Measurements from ENCODE around the gene SEPTIN2. TPM values are rescaled to one million over a fixed set of nuclear protein-coding genes. Genes with fewer than 3 reads are reported as not detected.
"Not testable (repeated sequence)": the region's sequence is repeated elsewhere in the genome, so short reads cannot be mapped to it uniquely, and the experiment has no call there.

SEPTIN2 gene
- total RNA-seq, 1 donor = 218 TPM

DNA sequence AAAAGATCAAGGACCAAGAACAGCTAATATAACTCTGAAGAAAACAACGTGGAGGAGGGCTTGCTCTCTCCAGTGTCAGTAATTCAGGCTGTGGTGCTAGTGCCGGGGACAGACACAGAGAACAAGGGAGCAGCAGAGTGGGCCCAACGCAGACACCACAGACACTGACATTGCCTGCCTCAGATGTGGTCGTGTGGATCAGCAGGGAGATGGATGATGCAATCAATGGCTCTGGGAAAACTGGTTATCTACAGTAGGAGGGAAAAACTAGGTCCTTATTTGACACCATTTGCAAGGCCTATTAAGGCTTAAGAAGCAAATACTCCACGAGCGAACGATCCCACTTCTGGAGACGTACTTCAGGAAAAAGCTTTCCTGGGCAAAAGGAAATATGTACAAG lies 36.3 kb upstream of the SEPTIN2 start:
- Histone ChIP-seq H3K4me3 (ENCODE audit: low read length) (no peak overlapping the region), H3K9me3 (ENCODE audit: low read depth, low read length) (no peaks in the 10 kb centered on the region), H3K27me3 (ENCODE audit: insufficient read depth, low read length) (no peaks in the 10 kb centered on the region), H3K4me1 (ENCODE audit: insufficient read depth, low read length) (peaks cover 8% of the 10 kb centered on the region)

DNA sequence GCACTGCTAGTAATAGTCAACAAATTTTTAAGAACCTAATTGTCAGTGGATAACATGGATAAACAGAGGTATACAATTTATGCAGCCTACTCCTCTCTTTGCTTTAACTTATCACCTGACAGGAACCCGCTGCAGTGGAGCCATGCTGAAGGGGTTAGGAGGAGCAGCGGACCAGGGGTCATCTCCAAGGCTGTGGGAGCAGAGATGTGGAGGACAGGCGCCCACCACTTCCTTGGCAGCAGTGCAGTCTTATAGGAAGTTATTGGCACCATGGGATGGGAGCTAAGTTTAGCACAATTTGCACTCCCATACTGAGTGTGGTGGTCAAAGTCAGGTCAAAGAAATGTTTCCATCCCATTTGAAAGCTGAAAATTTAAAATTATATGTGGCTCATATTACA lies 35.9 kb upstream of the SEPTIN2 start:
- no peak overlapping the region for H3K4me3 ChIP-seq (ENCODE audit: low read length)
- no peaks in the 10 kb centered on the region for H3K27me3 ChIP-seq (ENCODE audit: insufficient read depth, low read length)
- H3K9me3 ChIP-seq (ENCODE audit: low read depth, low read length) = no peaks in the 10 kb centered on the region
- H3K4me1 ChIP-seq (ENCODE audit: insufficient read depth, low read length) = peaks cover 7% of the 10 kb centered on the region

DNA sequence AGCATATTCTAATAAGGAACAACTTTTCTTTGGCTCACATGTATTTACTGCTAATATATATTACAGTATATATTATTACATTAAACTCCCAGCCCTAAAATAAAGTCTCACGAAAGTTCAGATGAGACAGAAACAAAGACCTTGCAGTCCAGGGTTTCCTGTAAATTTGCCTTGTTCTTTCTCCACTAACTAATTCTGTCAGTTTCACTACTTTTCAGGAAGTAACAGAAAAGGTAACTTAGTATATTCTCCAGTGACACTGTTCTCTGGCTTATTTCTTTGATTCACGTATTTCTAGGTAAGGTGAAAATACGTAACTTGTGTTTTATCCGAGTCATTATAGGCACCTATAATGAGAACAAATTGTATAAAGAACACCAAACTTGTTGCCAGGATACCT lies 35.4 kb upstream of the SEPTIN2 start:
- Histone ChIP-seq H3K4me1 (ENCODE audit: insufficient read depth, low read length) (peaks cover 4% of the 10 kb centered on the region), H3K9me3 (ENCODE audit: low read depth, low read length) (no peaks in the 10 kb centered on the region), H3K4me3 (ENCODE audit: low read length) (no peak overlapping the region), H3K27me3 (ENCODE audit: insufficient read depth, low read length) (no peaks in the 10 kb centered on the region)

DNA sequence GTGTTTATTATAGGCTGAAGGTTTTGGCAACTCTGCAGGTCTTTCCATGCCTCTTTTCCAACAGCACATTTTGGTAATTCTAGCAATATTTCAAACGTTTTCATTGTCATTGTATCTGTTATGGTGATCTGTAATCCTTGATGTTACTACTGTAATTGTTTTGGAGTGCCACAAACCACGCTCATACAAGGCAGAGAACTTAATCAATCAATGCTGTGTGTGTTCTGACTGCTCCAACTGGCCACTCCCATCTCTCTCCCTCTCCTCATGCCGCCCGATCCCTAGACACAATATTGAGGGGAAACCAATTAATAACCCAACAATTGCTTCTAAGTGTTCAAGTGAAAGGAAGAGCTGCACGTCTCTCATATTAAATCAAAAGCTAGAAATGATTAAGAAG lies 33.2 kb upstream of the SEPTIN2 start:
- no peaks in the 10 kb centered on the region for H3K27me3 ChIP-seq (ENCODE audit: insufficient read depth, low read length)
- no peaks in the 10 kb centered on the region for H3K9me3 ChIP-seq (ENCODE audit: low read depth, low read length)
- H3K4me1 ChIP-seq (ENCODE audit: insufficient read depth, low read length) = peaks cover 4% of the 10 kb centered on the region
- H3K4me3 ChIP-seq (ENCODE audit: low read length) = no peak overlapping the region

DNA sequence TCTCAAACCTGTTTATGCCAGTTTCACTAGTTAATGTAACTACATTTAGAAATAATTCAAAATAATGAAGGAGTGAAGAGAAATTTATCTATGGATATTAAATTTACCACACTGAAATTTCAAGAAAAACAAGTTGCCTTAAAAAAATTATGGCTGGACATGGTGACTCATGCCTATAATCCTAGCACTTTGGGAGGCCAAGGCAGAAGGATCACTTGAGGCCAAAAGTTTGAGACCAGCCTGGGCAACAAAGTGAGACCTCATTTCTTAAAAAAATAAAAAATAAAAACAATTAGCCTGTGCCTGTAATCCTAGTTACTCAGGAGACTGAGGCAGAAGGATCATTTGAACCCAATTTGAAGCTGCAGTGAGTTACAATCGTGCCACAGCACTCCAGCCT lies 30.1 kb upstream of the SEPTIN2 start:
- no peaks in the 10 kb centered on the region for H3K27me3 ChIP-seq (ENCODE audit: insufficient read depth, low read length)
- H3K4me3 ChIP-seq (ENCODE audit: low read length) = no peak overlapping the region
- H3K4me1 ChIP-seq (ENCODE audit: insufficient read depth, low read length) = peaks cover 9% of the 10 kb centered on the region
- no peaks in the 10 kb centered on the region for H3K9me3 ChIP-seq (ENCODE audit: low read depth, low read length)

DNA sequence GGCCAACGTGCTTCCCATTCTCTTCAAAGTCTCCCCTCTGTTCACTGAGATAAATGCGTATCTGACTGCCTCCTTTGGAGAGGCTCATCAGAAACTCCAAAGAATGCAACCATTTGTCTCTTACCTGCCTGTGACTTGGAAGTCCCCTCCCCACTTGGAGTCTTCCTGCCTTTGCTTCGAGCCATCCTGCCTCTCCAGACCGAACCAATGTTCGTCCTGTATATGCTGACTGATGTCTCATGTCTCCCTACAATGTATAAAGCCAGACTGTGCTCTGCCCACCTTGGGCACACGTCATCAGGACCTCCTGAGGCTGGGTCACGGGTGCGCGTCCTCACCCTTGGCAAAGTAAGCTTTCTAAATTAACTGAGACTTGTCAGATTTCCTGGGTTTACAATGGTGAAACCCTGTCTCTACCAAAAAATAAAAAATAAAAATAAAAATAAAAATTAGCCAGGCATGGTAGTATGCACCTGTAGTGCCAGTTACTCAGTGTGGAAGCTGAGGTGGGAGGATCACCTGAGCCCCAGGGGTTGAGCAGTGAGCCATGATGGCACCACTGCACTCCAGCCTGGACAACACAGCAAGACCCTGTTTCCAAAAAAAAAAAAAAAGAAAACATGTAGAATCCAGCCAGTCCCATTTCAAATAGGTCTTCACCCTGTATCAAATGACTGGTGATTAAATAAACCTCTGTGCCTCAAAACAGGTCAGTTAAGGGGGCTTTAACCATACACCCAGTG lies 29.2 kb upstream of the SEPTIN2 start:
- Histone ChIP-seq H3K4me1 (ENCODE audit: insufficient read depth, low read length) (peaks cover 9% of the 10 kb centered on the region), H3K9me3 (ENCODE audit: low read depth, low read length) (no peaks in the 10 kb centered on the region), H3K4me3 (ENCODE audit: low read length) (no peak overlapping the region), H3K27me3 (ENCODE audit: insufficient read depth, low read length) (no peaks in the 10 kb centered on the region)

DNA sequence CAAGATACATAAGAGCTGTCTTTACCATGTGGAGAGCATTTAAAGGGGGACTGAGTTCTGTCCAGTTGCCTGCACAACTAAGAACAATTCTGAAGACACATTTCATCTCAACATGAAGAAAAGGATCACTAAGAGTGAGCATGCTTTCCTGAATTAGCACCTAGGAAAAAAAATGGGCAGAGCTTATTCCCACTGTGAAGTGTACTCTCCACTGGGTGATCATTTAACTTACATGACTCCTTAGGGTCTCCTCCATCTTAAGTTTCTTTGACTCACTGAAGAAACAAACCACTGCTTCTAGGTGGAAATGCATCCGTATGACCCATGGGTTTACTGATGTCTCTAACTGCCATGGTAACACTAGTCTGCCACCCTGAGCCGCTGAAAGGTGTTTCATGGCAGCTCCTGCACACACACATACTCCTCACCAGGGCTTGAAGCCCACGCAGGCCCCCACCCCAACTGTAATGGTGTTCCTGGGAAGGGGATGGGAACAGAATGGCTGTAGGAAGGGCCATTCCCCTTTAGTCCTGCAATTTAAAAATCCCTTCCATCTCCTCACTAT lies 27.3 kb upstream of the SEPTIN2 start:
- no peaks in the 10 kb centered on the region for H3K27me3 ChIP-seq (ENCODE audit: insufficient read depth, low read length)
- H3K9me3 ChIP-seq (ENCODE audit: low read depth, low read length) = no peaks in the 10 kb centered on the region
- peaks cover 14% of the 10 kb centered on the region for H3K4me1 ChIP-seq (ENCODE audit: insufficient read depth, low read length)
- no peak overlapping the region for H3K4me3 ChIP-seq (ENCODE audit: low read length)

DNA sequence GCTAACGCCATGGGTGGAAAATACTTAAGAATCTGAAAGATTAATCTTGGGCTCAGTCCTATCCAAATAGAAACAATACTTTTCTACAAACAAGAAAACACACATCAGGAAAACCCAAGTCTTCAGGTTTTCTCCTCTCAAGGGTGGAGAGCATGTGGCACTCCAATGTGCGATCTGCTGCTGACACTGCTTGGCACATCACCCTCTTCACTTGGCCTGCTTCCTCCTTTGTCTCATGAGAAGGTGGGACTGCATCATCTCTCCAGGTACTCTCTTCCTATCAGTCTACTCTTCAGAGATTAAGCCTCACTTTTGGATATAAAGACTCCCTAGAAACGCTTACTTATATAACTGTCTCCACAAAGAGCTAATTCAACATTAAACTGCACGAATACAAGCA lies 26.7 kb upstream of the SEPTIN2 start:
- Histone ChIP-seq H3K4me1 (ENCODE audit: insufficient read depth, low read length) (peaks cover 14% of the 10 kb centered on the region), H3K27me3 (ENCODE audit: insufficient read depth, low read length) (no peaks in the 10 kb centered on the region), H3K4me3 (ENCODE audit: low read length) (no peak overlapping the region), H3K9me3 (ENCODE audit: low read depth, low read length) (no peaks in the 10 kb centered on the region)

DNA sequence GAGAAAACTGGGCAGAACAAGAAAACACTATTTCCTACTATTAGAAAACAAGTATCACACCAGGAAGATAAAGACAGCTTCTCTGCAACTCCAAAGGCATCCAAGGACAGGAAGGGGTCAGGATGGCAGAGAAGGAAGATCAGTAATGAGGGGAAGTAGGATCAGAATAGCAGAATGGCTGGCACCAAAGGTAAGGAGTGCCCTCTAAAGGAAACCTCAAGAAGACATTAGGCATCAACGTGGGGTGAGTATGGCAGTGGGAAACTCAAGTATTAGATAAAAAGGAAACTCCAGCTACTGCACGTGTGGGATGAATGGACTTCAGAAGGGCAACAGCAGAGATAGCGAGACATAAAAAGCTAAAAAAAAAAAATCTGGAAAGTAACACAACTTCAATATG lies 26.1 kb upstream of the SEPTIN2 start:
- Histone ChIP-seq H3K4me3 (ENCODE audit: low read length) (no peak overlapping the region), H3K27me3 (ENCODE audit: insufficient read depth, low read length) (no peaks in the 10 kb centered on the region), H3K9me3 (ENCODE audit: low read depth, low read length) (no peaks in the 10 kb centered on the region), H3K4me1 (ENCODE audit: insufficient read depth, low read length) (peaks cover 11% of the 10 kb centered on the region)

DNA sequence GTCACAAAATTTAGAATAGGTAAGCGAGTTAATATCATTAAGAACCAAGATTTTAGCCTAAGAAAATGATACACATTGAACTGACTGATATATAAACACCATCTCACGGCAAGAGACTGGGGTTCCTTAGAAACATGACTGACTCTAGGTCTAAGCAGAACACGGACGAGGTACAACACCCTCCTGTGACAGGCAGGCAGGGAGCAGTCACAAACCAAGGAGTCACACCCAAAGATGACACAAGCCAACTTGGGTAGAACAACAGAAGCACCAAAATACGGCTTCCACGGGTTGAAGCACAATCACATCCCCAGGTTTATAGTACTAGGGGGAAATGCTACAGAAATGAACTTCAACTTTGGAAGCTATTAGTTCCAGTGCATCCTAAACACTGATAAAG lies 24.6 kb upstream of the SEPTIN2 start:
- Histone ChIP-seq H3K4me3 (ENCODE audit: low read length) (no peak overlapping the region), H3K4me1 (ENCODE audit: insufficient read depth, low read length) (peaks cover 10% of the 10 kb centered on the region), H3K9me3 (ENCODE audit: low read depth, low read length) (no peaks in the 10 kb centered on the region), H3K27me3 (ENCODE audit: insufficient read depth, low read length) (no peaks in the 10 kb centered on the region)

DNA sequence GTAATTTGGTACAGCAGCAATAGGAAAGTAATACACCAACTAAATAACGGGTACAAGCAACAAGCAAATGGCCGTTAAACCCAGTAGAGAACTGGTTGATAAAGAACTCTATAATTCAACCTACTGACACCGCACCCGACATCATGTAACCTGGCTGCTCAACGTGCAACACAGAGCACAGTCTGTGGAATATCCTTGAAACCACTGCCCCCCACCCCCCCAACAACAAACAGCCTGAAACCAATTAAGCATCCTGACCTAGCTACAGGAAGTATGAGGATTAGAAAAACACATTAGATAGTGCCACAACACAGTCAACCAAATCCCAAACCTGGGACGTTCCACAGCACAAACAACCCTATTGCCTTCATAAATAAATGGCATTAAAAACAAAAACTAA lies 23.7 kb upstream of the SEPTIN2 start:
- Histone ChIP-seq H3K27me3 (ENCODE audit: insufficient read depth, low read length) (no peaks in the 10 kb centered on the region), H3K4me1 (ENCODE audit: insufficient read depth, low read length) (peaks cover 14% of the 10 kb centered on the region), H3K9me3 (ENCODE audit: low read depth, low read length) (no peaks in the 10 kb centered on the region), H3K4me3 (ENCODE audit: low read length) (no peak overlapping the region)

DNA sequence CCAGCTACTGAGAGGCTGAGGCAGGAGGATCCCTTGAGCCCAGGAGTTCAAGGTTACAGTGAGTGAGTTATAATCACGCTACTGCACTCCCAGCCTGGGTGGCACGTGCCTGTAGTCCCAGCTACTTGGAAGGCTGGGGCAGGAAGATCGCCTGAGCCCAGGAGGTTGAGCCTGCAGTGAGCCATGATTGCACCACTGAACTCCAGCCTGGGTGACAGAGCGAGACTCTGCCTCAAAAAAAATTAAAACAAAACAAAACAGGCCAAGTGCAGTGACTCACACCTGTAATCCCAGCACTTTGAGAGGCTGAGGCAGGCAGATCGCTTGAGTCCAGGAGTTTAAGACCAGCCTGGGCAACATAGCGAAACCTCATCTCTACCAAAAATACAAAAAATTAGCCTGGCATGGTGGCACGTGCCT lies 22.3 kb upstream of the SEPTIN2 start:
- H3K9me3 ChIP-seq (ENCODE audit: low read depth, low read length); H3K27me3 ChIP-seq (ENCODE audit: insufficient read depth, low read length); H3K4me3 ChIP-seq (ENCODE audit: low read length): not testable (repeated sequence)
- peaks cover 14% of the 10 kb centered on the region for H3K4me1 ChIP-seq (ENCODE audit: insufficient read depth, low read length)

DNA sequence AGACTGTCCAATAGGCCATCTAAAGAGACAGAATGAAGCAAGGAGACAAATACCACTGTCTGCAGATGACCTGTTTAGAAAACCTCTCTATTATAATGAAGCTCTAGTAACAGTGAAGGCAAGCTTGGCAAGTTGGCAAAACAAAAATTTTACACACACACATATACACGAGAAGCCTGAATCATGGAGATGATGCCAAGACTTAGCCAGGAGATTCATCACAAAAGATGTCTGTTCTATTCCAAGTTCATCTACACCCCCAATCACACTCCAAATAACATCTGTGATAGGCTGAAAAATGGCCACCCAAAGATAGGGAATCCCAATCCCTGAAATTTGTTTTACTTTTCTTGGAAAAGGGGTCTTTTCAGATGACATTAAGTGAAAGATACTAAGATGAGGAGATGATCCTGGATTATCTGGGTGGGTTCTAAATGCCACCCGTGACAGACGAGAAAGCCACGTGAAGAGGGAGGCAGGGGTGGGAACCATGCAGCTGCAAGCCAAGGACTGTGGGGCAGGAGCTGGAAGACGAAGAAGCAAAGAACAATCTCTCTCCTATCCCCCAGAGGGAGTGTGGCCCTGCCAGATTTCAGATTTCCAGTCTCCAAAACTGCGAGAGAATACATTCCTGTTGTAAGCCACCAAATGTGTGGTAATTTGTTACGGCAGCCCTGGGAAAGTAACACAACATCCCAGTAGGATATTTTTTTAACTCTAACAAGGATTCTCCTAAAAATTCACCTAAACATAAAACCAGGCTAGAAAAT lies 20.2 kb upstream of the SEPTIN2 start:
- Histone ChIP-seq H3K9me3 (ENCODE audit: low read depth, low read length) (no peaks in the 10 kb centered on the region), H3K4me1 (ENCODE audit: insufficient read depth, low read length) (peaks cover 30% of the 10 kb centered on the region), H3K4me3 (ENCODE audit: low read length) (no peak overlapping the region), H3K27me3 (ENCODE audit: insufficient read depth, low read length) (no peaks in the 10 kb centered on the region)

DNA sequence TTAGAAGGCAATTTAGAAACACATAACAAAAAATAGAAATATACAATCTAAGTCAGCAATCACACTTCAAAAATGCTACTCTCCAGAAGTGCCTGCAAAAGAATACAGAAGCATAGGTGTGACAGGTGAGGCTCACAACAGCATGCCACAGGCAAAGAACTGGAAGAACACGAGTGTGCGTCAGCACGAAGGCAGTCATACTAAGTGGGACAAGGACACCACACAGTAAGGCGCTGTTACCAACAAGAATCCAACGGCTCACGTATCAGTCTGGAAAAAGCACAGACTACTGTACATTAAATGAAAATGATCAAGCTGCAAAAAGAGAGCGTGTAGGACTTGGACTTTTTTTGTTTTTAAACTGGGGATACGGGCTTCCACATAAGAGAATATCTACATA lies 19.0 kb upstream of the SEPTIN2 start:
- Histone ChIP-seq H3K4me1 (ENCODE audit: insufficient read depth, low read length) (peaks cover 31% of the 10 kb centered on the region), H3K9me3 (ENCODE audit: low read depth, low read length) (no peaks in the 10 kb centered on the region)

DNA sequence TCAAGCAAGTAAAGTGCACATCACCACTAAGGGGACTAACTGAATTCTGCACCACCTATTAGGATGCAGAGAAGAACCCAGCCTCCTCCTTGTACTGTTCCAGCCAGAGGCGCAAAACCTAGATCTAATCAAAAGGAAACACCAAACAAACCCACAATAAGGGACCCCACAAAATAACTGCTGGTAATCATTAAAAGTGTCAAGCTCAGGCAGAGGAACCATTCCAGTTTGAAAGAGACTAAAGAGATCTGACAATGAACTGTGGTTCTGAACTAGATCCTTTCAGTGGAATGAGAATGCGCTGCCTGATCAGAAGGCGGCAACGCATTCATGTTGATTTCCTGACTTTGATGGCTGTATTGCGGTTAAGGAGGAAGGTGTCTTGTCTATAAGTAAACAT lies 17.1 kb upstream of the SEPTIN2 start:
- Histone ChIP-seq H3K9me3 (ENCODE audit: low read depth, low read length) (no peaks in the 10 kb centered on the region), H3K4me3 (ENCODE audit: low read length) (no peak overlapping the region), H3K4me1 (ENCODE audit: insufficient read depth, low read length) (peaks cover 27% of the 10 kb centered on the region), H3K27me3 (ENCODE audit: insufficient read depth, low read length) (no peaks in the 10 kb centered on the region)

More for the DNA sequence above, 19.0 kb upstream of the SEPTIN2 start:
- no peaks in the 10 kb centered on the region for H3K27me3 ChIP-seq (ENCODE audit: insufficient read depth, low read length)
- no peak overlapping the region for H3K4me3 ChIP-seq (ENCODE audit: low read length)

Data from mononuclear cell (primary cell).